Rectal smooth muscle tissue (tissue), 1 donor: ENCODE data around the gene KIT.

Experiments used
- H3K27ac ChIP-seq: one replicate; pipeline ENCODE4 v1.7.0; 2013; ENCODE audit warnings: low read depth, low read length, inconsistent platforms
- H3K27me3 ChIP-seq: one replicate; pipeline ENCODE4 v1.7.0; 2013; ENCODE audit warnings: low read length; ENCODE audit not compliant: control insufficient read depth, insufficient read depth
- H3K36me3 ChIP-seq: one replicate; pipeline ENCODE4 v1.7.0; 2013; ENCODE audit warnings: low read length; ENCODE audit not compliant: control insufficient read depth, insufficient read depth
- H3K4me1 ChIP-seq: one replicate; pipeline ENCODE4 v1.7.0; 2013; ENCODE audit warnings: low read length; ENCODE audit not compliant: control insufficient read depth, insufficient read depth
- H3K4me3 ChIP-seq: one replicate; pipeline ENCODE4 v1.7.0; 2013; ENCODE audit warnings: low read length
- H3K9ac ChIP-seq: one replicate; pipeline ENCODE4 v1.7.0; 2013; ENCODE audit warnings: low read length

KIT gene

DNA sequence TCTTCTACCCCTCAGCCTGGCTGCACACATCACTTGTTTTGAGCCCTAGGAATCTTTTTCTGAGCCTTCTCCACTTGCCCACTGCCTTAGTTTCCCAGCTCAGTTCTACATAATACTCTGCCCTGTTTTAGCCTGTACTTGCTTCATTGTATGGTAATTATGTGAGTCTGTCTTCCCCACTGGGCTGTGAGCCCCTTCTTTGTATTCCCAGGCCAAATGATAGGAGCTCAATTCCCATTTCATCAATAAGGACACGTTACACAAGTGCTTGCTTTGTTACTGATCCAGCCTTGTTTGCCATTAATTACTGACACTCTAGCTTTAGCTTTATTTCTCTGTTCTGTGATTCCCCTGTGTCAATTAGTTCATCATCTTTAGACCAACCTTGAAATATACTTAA is 28.1 kb downstream of the KIT start:
- H3K4me1 ChIP-seq = no peaks in the 10 kb centered on the region
- no peak overlapping the region for H3K27ac ChIP-seq

GRCh38 chr4:54687887-54688841 is 30.4 kb downstream of the KIT start:
- H3K4me1 ChIP-seq = no peaks in the 10 kb centered on the region
- H3K36me3 ChIP-seq = no peaks in the 10 kb centered on the region
- H3K27me3 ChIP-seq = no peaks in the 10 kb centered on the region
- H3K4me3 ChIP-seq = no peak overlapping the region
- H3K27ac ChIP-seq = no peak overlapping the region
- no peak overlapping the region for H3K9ac ChIP-seq

More for the DNA sequence above, 28.1 kb downstream of the KIT start:
- Histone ChIP-seq H3K27me3 (no peaks in the 10 kb centered on the region), H3K9ac (no peak overlapping the region), H3K4me3 (no peak overlapping the region), H3K36me3 (no peaks in the 10 kb centered on the region)

DNA sequence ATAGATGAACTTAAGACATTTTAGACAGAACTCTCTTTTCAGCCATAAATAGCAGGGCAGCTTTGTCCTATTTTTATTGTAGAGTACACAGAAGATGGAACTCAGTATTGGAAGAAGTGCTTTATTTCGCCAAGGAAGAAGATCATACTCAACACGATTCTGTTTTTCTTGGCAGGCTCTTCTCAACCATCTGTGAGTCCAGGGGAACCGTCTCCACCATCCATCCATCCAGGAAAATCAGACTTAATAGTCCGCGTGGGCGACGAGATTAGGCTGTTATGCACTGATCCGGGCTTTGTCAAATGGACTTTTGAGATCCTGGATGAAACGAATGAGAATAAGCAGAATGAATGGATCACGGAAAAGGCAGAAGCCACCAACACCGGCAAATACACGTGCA is 37.6 kb downstream of the KIT start:
- no peak overlapping the region for H3K4me3 ChIP-seq
- no peak overlapping the region for H3K27ac ChIP-seq

GRCh38 chr4:54695788-54696187 is 38.0 kb downstream of the KIT start:
- H3K27ac ChIP-seq = no peak overlapping the region
- no peaks in the 10 kb centered on the region for H3K27me3 ChIP-seq
- no peak overlapping the region for H3K9ac ChIP-seq
- H3K4me1 ChIP-seq = no peaks in the 10 kb centered on the region
- H3K36me3 ChIP-seq = no peaks in the 10 kb centered on the region
- H3K4me3 ChIP-seq = no peak overlapping the region

More for the DNA sequence above, 37.6 kb downstream of the KIT start:
- Histone ChIP-seq H3K4me1 (no peaks in the 10 kb centered on the region), H3K27me3 (no peaks in the 10 kb centered on the region), H3K9ac (no peak overlapping the region), H3K36me3 (no peaks in the 10 kb centered on the region)

GRCh38 chr4:54696649-54697048 is 38.9 kb downstream of the KIT start:
- H3K9ac ChIP-seq = no peak overlapping the region
- no peaks in the 10 kb centered on the region for H3K36me3 ChIP-seq
- H3K4me3 ChIP-seq = no peak overlapping the region
- no peaks in the 10 kb centered on the region for H3K4me1 ChIP-seq
- H3K27ac ChIP-seq = no peak overlapping the region
- no peaks in the 10 kb centered on the region for H3K27me3 ChIP-seq

- Histone ChIP-seq H3K27ac (no peak overlapping the region), H3K4me3 (no peak overlapping the region), H3K4me1 (no peaks in the 10 kb centered on the region), H3K36me3 (no peaks in the 10 kb centered on the region), H3K9ac (no peak overlapping the region), H3K27me3 (no peaks in the 10 kb centered on the region)
Measured at GRCh38 chr4:54700986-54701385, 43.2 kb downstream of the KIT start.

DNA sequence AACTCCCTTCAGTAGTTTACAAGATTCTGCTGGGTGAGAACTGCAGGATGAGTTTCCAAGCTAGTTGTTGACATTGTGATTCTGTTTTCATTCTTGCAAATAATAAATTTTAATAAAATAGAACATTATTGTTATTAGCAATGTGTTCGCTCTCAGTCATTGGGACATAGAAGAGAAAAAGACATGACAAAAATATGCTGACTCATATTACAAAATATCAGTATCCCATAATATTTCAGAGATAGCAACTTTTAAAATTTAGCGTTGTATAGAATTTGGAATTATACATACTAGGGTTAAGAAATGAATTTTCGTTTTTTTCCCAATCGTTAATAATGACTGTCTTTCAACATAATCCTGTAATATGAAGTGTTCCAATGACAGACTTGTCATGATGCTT is 45.4 kb downstream of the KIT start:
- Histone ChIP-seq H3K9ac (no peak overlapping the region), H3K36me3 (no peaks in the 10 kb centered on the region), H3K27me3 (no peaks in the 10 kb centered on the region)

GRCh38 chr4:54707406-54707805 is 49.6 kb downstream of the KIT start:
- Histone ChIP-seq H3K27me3 (no peaks in the 10 kb centered on the region), H3K4me1 (no peaks in the 10 kb centered on the region), H3K9ac (no peak overlapping the region), H3K4me3 (no peak overlapping the region), H3K27ac (no peak overlapping the region), H3K36me3 (no peaks in the 10 kb centered on the region)

More for the DNA sequence above, 45.4 kb downstream of the KIT start:
- no peak overlapping the region for H3K4me3 ChIP-seq
- no peaks in the 10 kb centered on the region for H3K4me1 ChIP-seq
- H3K27ac ChIP-seq = no peak overlapping the region

DNA sequence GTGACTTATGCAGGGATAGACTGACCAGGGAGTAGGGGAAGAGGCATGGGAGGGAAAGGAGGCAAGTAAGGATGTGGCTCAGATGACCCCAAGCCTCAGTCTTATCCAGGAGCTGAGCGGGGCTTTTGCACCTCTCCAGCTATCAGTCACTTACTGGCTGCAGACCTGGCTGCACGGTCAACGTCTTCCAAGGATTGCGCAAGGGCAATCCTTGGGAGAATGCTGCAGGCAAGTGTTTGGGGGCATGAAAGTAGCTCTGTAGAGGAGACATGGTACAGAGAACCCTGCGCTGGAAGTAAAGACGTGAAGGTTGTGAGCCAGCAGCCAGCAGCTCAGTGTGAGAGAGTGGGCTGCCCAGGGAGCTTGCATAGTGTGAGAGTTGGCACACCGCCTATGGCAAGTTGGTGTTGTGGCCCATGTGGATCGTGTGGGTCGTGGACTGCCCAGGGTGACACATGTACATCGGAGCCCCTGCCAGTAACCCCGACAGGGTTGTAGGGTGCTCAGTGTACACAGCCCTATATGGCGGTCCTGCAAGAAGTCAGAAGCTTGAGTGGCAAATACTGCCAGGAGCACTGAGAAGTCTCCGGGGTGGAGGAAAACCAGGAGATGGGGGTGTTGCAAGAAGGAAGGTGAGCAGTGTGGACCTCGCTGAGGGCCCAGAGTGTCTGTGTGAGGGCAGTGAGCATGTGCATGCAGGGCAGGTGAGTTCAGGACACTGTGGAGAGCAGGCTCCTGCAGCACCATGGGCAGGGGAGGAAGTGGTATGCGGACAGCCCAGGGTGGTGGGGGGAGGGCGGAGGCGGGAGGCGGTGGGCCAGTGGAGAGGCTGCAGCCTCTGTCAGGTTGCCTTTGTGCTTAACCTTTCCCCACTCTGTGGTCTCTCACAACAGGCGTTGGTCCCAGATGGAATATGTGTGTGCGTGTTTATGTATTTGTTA is 50.9 kb downstream of the KIT start:
- Histone ChIP-seq H3K36me3 (no peaks in the 10 kb centered on the region), H3K9ac (no peak overlapping the region), H3K4me3 (no peak overlapping the region), H3K4me1 (no peaks in the 10 kb centered on the region), H3K27ac (no peak overlapping the region), H3K27me3 (no peaks in the 10 kb centered on the region)

- Histone ChIP-seq H3K27ac (no peak overlapping the region), H3K27me3 (no peaks in the 10 kb centered on the region), H3K9ac (no peak overlapping the region), H3K4me3 (no peak overlapping the region), H3K36me3 (no peaks in the 10 kb centered on the region), H3K4me1 (no peaks in the 10 kb centered on the region)
Measured at GRCh38 chr4:54709400-54709799, 51.6 kb downstream of the KIT start.

DNA sequence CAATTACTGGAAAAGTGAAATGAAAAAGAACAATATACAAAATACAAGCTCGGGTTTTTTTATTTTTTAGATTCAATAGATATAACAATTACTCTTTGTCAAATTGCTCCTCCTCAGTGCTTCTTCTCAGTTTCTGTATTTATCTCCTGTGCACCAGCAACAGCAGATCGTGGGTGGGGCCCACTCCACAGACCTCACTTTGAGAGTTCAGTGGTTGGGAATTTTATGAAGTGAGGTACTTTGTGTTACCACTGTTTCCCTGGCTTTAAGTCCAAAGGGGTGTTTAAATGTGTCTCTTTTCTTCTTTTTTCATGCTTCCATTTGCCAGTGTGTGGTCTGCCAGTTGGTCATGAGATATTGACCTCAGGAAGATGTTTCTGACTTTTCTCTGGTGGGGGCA is 54.4 kb downstream of the KIT start:
- Histone ChIP-seq H3K4me1 (no peaks in the 10 kb centered on the region), H3K36me3 (no peaks in the 10 kb centered on the region), H3K9ac (no peak overlapping the region), H3K4me3 (no peak overlapping the region), H3K27me3 (no peaks in the 10 kb centered on the region), H3K27ac (no peak overlapping the region)

GRCh38 chr4:54714631-54715030 is 56.9 kb downstream of the KIT start:
- Histone ChIP-seq H3K27me3 (no peaks in the 10 kb centered on the region), H3K9ac (no peak overlapping the region), H3K4me3 (no peak overlapping the region), H3K27ac (no peak overlapping the region), H3K36me3 (no peaks in the 10 kb centered on the region), H3K4me1 (no peaks in the 10 kb centered on the region)
